Neural crest cell (in vitro differentiated cells): ENCODE data around the gene TSSC4. TPM values are rescaled to one million over a fixed set of nuclear protein-coding genes. Genes with fewer than 3 reads are reported as not detected.

ENCODE experiments used
- DNase-seq: peaks from one replicate; pipeline ENCODE4 v3.0.0; 2021; ENCODE audit warnings: low read depth, mixed read lengths, low spot score
- H3K27ac Mint-ChIP-seq: one replicate; pipeline ENCODE4 v1.8.0; 2021; ENCODE audit warnings: mild to moderate bottlenecking, mixed read lengths; ENCODE audit not compliant: unreplicated experiment
- H3K27me3 Mint-ChIP-seq: 2 replicates; pipeline ENCODE4 v1.8.0; 2021; ENCODE audit warnings: low read depth, mild to moderate bottlenecking, mixed read lengths
- H3K36me3 Mint-ChIP-seq: 2 replicates; pipeline ENCODE4 v1.8.0; 2021; ENCODE audit warnings: low read depth, mild to moderate bottlenecking, mixed read lengths
- H3K4me1 Mint-ChIP-seq: 2 replicates; pipeline ENCODE4 v1.8.0; 2021; ENCODE audit warnings: mixed read lengths
- H3K4me3 Mint-ChIP-seq: one replicate; pipeline ENCODE4 v1.8.0; 2021; ENCODE audit warnings: mild to moderate bottlenecking, mixed read lengths
- H3K9me3 Mint-ChIP-seq: 2 replicates; pipeline ENCODE4 v1.8.0; 2021; ENCODE audit warnings: mixed read lengths
- total RNA-seq: library from RNA; stranded (reverse); gene quantifications from 2 replicates; pipeline ENCODE4 v1.2.1, GENCODE V29; 2021
- TF ChIP-seq, protein P1 (sequence below): fragments of 200-600 bp; sonication (generic); conservative IDR thresholded peaks from 2 replicates; pipeline ENCODE4 v1.5.0; 2021; ENCODE audit warnings: antibody characterized with exemption, mild to moderate bottlenecking

The TSSC4 gene
- total RNA-seq, 1 donor from 2014 or later = 60.1 TPM

DNA sequence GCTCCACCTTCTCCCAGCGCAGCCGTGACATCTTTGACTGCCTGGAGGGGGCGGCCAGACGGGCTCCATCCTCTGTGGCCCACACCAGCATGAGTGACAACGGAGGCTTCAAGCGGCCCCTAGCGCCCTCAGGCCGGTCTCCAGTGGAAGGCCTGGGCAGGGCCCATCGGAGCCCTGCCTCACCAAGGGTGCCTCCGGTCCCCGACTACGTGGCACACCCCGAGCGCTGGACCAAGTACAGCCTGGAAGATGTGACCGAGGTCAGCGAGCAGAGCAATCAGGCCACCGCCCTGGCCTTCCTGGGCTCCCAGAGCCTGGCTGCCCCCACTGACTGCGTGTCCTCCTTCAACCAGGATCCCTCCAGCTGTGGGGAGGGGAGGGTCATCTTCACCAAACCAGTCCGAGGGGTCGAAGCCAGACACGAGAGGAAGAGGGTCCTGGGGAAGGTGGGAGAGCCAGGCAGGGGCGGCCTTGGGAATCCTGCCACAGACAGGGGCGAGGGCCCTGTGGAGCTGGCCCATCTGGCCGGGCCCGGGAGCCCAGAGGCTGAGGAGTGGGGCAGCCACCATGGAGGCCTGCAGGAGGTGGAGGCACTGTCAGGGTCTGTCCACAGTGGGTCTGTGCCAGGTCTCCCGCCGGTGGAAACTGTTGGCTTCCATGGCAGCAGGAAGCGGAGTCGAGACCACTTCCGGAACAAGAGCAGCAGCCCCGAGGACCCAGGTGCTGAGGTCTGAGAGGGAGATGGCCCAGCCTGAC is 2.5 kb downstream of the TSSC4 start:
- TF ChIP-seq, protein P1, sequence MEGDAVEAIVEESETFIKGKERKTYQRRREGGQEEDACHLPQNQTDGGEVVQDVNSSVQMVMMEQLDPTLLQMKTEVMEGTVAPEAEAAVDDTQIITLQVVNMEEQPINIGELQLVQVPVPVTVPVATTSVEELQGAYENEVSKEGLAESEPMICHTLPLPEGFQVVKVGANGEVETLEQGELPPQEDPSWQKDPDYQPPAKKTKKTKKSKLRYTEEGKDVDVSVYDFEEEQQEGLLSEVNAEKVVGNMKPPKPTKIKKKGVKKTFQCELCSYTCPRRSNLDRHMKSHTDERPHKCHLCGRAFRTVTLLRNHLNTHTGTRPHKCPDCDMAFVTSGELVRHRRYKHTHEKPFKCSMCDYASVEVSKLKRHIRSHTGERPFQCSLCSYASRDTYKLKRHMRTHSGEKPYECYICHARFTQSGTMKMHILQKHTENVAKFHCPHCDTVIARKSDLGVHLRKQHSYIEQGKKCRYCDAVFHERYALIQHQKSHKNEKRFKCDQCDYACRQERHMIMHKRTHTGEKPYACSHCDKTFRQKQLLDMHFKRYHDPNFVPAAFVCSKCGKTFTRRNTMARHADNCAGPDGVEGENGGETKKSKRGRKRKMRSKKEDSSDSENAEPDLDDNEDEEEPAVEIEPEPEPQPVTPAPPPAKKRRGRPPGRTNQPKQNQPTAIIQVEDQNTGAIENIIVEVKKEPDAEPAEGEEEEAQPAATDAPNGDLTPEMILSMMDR = no peak
- Mint-ChIP-seq H3K4me3 (peak overlapping the region; percentile 78), H3K27me3 (peaks cover 5% of the 10 kb centered on the region), H3K27ac (no peak overlapping the region), H3K4me1 (peaks cover 11% of the 10 kb centered on the region), H3K36me3 (no peaks in the 10 kb centered on the region), H3K9me3 (no peaks in the 10 kb centered on the region)
- no peak for DNase-seq

DNA sequence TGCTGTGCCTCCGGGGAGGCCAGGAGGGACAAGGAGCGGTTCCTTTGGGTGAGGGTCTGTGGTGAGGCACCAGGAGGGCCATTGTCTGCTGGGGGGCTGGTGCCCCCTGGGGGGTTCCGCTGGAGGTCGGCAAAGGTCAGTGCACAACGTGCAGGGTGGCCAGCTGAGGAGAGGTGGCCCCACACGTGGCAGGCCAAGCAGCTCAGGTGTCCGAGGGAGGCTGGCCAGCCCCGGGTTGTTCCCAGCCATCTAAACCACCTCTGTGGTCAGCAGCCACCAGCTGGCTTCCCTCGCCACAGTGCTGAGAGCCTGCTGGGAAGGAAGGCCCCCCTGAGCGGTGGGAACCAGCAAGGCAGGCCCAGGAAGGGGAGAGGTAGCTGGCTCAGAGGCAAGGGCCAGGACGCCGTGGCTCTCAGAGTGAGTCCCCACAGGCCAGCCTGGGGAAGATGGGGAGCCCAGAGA is 4.2 kb downstream of the TSSC4 start:
- H3K4me1 Mint-ChIP-seq = peaks cover 11% of the 10 kb centered on the region
- no peak overlapping the region for H3K27ac Mint-ChIP-seq
- DNase-seq = no peak
- H3K36me3 Mint-ChIP-seq = no peaks in the 10 kb centered on the region
- TF ChIP-seq, protein P1 = no peak
- no peaks in the 10 kb centered on the region for H3K9me3 Mint-ChIP-seq
- H3K4me3 Mint-ChIP-seq = peak overlapping the region; percentile 38
- peaks cover 5% of the 10 kb centered on the region for H3K27me3 Mint-ChIP-seq

DNA sequence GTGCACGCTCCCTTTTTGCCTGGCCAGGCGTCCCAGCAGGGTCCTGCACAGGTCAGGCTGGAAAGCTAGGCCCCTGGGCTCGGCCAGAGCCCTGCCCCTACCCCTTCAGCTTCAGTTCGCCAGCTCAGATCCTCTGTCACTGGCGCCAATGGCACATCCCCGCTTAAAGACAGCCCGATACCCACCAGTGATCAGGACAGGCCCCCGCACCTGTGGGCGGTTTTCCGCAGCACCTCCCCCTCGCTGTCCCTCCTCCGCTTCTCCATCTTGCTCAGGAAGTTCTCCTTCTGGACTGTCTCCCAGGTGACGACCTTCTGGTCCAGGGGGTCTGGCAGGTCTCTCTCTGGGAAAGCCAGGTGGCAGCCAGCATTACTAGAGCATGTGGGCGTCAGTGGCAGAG is 5.9 kb downstream of the TSSC4 start:
- Mint-ChIP-seq H3K27me3 (no peaks in the 10 kb centered on the region), H3K36me3 (no peaks in the 10 kb centered on the region), H3K27ac (no peak overlapping the region), H3K9me3 (no peaks in the 10 kb centered on the region), H3K4me3 (peak overlapping the region; percentile 82), H3K4me1 (peaks cover 2% of the 10 kb centered on the region)
- DNase-seq = no peak
- TF ChIP-seq, protein P1 = no peak

DNA sequence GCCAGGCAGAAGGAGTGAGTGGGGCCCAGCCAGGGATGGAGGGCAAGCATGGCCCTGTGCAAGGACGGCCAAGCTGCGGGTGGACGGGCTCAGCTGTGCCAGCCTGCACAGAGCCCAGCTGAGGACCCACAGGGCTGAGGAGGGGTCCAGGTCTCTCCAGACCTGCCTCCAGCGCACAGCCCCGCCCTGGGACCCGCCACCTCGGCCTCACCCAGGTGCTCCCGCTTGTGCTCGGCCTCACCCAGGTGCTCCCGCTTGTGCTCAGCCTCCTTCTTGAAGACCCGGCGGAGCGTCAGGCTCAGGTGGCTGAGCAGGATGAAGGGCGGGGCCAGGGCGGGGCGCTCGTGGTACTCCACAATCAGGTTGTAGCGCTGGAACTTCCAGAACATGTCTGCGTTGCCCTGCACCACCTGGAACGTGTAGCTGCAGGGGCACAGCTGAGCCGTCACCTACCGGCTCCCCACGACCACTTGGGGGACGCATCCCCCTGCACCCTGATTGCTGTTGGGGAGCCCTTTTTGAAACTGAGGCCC is 6.4 kb downstream of the TSSC4 start:
- H3K27me3 Mint-ChIP-seq = no peaks in the 10 kb centered on the region
- no peaks in the 10 kb centered on the region for H3K9me3 Mint-ChIP-seq
- TF ChIP-seq, protein P1 = no peak
- H3K36me3 Mint-ChIP-seq = no peaks in the 10 kb centered on the region
- DNase-seq = no peak
- no peak overlapping the region for H3K4me3 Mint-ChIP-seq
- H3K27ac Mint-ChIP-seq = no peak overlapping the region
- H3K4me1 Mint-ChIP-seq = no peaks in the 10 kb centered on the region

DNA sequence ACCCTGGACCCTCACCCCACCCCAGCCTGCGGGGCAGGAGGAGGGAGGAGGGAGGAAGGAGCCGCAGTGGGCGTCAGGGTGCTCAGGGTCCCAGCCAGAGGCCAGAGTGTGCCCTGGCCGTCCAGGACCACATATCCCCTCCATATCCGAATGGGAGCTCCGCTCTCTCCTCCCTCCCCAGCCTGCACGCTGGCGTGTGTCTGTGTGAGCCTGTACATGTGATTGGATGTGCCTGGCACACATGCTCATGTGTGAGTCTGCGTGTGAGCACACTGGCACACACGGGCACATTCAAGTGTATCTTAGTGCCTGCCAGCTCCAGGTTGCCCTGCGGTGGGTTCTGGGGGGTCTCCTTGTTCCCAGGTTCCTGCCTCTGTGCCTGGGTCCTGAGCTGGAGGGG is 8.1 kb downstream of the TSSC4 start:
- no peaks in the 10 kb centered on the region for H3K9me3 Mint-ChIP-seq
- H3K4me1 Mint-ChIP-seq = no peaks in the 10 kb centered on the region
- DNase-seq = no peak
- no peak overlapping the region for H3K4me3 Mint-ChIP-seq
- H3K27me3 Mint-ChIP-seq = no peaks in the 10 kb centered on the region
- H3K36me3 Mint-ChIP-seq = no peaks in the 10 kb centered on the region
- TF ChIP-seq, protein P1 = no peak
- no peak overlapping the region for H3K27ac Mint-ChIP-seq
